Measurements from ENCODE around the gene C10orf88. TPM values are rescaled to one million over a fixed set of nuclear protein-coding genes. Genes with fewer than 3 reads are reported as not detected.

Gene C10orf88, protein sequence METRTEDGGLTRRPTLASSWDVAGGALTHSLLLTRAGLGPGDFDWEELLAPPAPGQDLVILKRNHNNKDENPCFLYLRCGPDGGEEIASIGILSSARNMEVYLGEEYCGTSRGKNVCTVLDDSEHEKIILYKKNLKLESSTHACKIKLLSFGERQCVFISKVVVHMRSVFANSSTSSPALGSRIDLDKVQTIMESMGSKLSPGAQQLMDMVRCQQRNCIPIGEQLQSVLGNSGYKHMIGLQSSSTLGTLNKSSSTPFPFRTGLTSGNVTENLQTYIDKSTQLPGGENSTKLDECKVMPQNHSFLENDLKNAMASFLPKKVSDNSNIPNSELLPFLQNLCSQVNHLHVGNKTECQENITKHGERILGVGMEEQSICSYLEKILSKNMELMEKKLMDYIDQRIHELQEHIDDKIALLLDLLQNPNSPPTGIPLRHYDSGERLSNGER
- total RNA-seq: 1 to 10 TPM; 5.2 to 7.5 TPM
- long read RNA-seq, transcript C10orf88-204 (6 exons, 2,482 nt): major isoform, 6 of 8 reads
- long read RNA-seq, partial matches to known transcripts: 2 of 8 reads
- long read RNA-seq, other reads (novel, unspliced or antisense): 0 of 8 reads

DNA sequence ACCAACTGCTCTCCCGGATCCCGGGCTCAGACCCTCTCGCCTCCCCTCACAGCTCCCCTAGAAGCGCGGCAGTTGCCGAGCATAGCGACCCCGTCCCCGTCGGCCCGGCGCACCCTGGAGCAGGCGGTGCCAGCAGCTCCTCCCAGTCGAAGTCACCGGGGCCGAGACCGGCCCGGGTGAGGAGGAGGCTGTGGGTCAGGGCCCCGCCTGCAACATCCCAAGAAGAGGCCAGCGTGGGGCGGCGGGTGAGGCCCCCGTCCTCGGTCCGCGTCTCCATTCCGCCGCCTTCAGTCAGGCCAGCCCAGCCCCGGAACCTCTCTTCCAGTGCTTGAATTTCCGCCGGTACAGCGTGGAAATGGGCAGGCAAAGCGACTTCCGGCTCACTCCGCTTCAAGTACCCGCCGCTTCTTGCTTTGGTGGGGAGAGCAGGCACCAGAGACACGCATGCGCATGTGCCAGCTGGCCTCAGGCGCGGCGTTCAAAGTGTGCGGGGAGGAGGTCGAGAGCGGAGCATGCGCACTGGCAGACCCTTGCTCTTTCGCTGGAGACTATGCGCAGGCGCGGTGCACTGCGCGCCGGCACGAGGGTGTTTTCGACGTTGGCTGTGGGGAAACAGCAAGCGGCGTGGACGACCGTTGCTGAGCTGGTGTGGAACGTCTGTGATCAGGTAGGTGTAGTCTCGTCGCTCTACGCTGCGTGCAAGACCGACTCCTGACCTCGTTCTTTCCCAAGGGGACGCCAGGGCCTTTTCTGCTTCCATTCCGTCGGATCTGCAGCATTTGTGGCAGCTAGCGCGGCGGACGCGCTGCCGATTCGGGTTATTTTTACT is at the start of gene C10orf88:
Gene C10orf88, minus strand, starts transcription at position 326 of the 829 bp plus-strand sequence. Its CDS starts 49 bp downstream, at position 277.
- DNase-seq (peak; percentile 98), ATAC-seq (peak; percentile 99)
- intact Hi-C loops (cut with DNase I): no loop called here

- DNase-seq: no peak
- intact Hi-C loops (cut with DNase I): loop anchor here in 1 of 2 donors (10.0 kb wide), 1 partner anchor 153 kb away; the partner anchor contains the start of gene BUB3
- ATAC-seq: no peak
These were observed 47.3 kb upstream of the C10orf88 start for GRCh38 chr10:123001370-123001769.

GRCh38 chr10:123000155-123000554 is 46.1 kb upstream of the C10orf88 start:
- DNase-seq: no peak
- no peak for ATAC-seq
- intact Hi-C loops (cut with DNase I): loop anchor here in 1 of 2 donors (10.0 kb wide), 1 partner anchor 155 kb away; the partner anchor contains the start of gene BUB3

- no peak for ATAC-seq
- DNase-seq: no peak
- intact Hi-C loops (cut with DNase I): no loop called here
These were observed 45.3 kb upstream of the C10orf88 start for GRCh38 chr10:122999347-122999746.

- intact Hi-C loops (cut with DNase I): no loop called here
- ATAC-seq (no peak), DNase-seq (no peak)
These were observed 44.9 kb upstream of the C10orf88 start for GRCh38 chr10:122998934-122999333.

- DNase-seq: no peak
- ATAC-seq: no peak
- intact Hi-C loops (cut with DNase I): no loop called here
These were observed 44.4 kb upstream of the C10orf88 start for GRCh38 chr10:122998360-122998917.

DNA sequence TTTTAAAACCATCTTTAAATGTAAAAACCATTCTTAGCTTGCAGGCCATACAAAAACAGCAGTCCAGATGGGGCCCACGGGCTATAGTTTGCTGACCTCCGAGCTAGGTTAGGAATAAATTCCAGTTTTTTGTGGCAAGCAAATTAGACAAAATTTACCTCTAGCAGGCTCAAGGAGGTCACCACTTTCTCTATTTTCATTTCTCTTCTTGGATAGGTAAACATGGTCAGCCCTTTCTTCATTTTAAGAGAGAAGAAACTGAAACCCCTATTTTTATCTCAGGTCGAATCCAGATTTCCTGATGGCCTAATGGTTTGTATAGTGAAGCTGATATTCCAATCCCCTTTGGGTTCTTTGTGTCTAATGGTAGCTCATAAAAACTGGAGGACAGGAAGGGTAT is 43.8 kb upstream of the C10orf88 start:
- no peak for ATAC-seq
- DNase-seq: no peak
- intact Hi-C loops (cut with DNase I): no loop called here

- ATAC-seq (no peak), DNase-seq (no peak)
- intact Hi-C loops (cut with DNase I): no loop called here
These were observed 41.9 kb upstream of the C10orf88 start for GRCh38 chr10:122995936-122996335.

DNA sequence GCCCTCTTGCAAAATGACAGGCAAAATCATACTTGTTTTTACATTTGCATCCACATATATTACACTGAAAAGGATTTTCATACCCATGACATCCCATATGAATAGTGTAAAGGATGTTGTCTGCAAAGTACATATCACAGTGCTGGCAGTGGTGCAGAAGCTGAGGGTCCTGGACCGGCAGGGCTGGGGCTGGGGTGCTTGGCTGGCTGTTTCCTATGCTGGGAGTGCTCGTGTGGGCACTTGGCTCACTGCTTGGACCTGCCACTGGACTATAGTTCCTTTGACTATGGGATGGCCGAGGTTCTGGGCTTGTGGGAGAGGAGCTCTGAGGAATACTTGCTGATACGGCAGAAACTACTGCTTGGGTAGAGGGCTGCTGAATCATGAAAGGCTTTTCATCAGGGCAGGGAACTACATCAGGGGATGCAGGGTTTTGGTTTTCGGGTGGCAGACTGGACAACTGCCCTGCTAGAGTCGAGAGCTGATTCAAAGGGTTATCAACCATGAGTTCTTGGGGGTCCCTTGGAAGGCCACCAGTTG is 39.8 kb upstream of the C10orf88 start:
- intact Hi-C loops (cut with DNase I): no loop called here

DNA sequence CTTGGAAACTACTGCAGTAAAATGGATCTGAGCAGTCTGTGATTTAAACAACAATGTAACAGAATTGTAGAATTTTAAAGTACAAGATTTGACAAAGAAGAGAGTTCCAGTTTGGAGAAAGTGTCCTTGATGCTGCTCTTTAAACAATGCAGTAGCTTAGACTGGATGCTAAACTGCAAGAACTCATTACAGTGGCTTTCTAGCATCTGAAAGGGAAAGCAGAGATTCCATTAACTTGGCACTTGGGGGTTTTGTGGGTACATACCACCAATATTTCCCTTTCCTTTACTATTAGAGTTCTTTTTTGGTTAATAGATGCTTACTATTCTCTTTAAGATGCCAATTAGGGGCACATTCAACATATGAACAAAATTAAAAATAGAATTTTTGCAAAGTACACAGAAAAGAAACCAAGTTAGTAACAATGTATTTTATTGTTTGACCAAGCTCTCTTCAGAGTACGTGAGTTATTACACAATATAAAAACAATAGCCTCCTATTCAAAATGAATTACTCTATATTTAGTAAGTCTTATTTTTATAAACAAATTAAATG is 38.1 kb upstream of the C10orf88 start:
- intact Hi-C loops (cut with DNase I): no loop called here
- ATAC-seq (no peak), DNase-seq (no peak)

More for the DNA sequence above, 39.8 kb upstream of the C10orf88 start:
- ATAC-seq: no peak
- DNase-seq: no peak

- intact Hi-C loops (cut with DNase I): no loop called here
- ATAC-seq (no peak), DNase-seq (no peak)
These were observed 36.3 kb upstream of the C10orf88 start for GRCh38 chr10:122990278-122990677.

DNA sequence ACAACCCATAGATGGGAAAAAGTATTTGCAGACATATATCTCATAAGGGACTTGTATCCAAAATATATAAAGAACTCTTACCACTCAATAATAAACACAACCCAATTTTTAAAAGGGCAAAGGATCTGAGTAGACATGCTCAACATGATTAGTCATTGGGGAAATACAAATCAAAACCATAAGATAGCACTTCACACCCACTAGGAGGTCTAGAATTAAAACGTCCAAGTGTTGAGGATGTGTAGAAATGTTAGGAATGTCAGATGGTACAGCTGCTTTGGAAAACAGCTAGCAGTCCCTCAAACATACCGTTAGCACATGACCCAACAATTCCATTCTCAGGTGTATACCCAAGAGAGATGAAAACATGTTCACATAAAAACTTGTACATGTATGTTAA is 34.5 kb upstream of the C10orf88 start:
- ATAC-seq (no peak), DNase-seq (no peak)
- intact Hi-C loops (cut with DNase I): no loop called here

- intact Hi-C loops (cut with DNase I): no loop called here
- no peak for ATAC-seq
- DNase-seq: no peak
These were observed 32.3 kb upstream of the C10orf88 start for GRCh38 chr10:122986335-122986734.

DNA sequence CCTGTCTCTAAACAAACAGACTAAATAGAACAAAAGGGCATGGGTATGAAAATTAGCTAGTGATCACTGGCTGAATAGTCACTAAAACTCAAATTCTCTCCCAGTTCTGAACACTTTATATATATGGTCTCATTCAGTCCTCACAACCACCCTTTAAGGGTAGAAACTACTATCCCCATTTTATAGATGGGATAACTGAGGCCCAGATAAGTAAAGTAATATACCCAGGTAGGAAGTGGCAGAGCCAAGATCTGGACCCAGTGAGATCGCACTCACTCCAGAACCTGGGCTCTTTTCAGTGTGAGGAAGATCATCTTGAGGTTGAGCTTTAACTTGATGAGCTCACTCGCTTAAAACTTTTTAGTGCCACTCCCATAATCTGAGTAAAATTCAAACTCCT is 30.7 kb upstream of the C10orf88 start:
- ATAC-seq (no peak), DNase-seq (no peak)
- intact Hi-C loops (cut with DNase I): no loop called here

GRCh38 chr10:122983898-122984297 is 29.9 kb upstream of the C10orf88 start:
- no peak for DNase-seq
- intact Hi-C loops (cut with DNase I): no loop called here
- no peak for ATAC-seq

GRCh38 chr10:122981066-122981464 is 27.0 kb upstream of the C10orf88 start:
- DNase-seq (no peak), ATAC-seq (peak in 1 of 2 donors; percentile 17)
- intact Hi-C loops (cut with DNase I): loop anchor here in 1 of 2 donors (2.0 kb wide), 1 partner anchor 28 kb away; the partner anchor contains the start of genes ACADSB and IKZF5

DNA sequence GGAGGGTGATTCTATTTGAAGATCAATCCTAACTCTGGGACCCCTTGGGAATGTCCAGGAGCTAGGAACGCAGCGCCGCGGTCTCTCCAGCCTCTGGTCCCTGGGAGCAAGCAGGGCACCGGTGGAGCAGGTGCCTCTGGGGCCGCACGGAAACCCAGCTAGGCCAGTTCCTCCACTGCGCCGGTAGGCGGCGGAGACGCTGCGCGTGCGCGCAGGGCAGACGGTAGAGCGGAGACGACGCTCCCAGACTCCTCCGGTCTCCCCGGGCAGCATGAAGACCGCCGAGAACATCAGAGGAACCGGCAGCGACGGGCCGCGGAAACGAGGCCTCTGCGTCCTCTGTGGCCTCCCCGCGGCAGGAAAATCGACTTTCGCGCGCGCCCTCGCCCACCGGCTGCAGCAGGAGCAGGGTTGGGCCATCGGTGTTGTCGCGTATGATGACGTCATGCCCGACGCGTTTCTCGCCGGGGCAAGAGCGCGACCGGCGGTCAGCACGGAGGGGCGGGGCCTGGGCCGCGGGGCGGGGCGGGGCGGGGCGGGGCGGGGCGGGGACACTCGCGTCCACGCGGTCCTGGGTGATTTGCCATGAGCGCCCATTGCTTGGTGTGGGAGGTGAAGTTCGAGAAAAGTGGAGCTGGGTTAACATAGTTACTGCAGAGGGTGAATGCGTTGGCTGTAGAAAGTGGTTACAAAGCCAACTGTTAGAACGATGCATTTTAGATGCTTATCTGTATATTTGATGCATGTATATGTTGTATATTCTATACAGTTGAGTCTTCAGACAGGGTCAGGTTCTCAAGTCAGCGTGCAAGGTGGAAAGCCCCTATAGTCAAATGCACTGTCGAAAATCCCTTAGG is 26.4 kb upstream of the C10orf88 start, which contains the start of gene PSTK:
Gene PSTK, plus strand, starts transcription at position 193 of the 857 bp plus-strand sequence. Its CDS starts 79 bp downstream, at position 272.
- ATAC-seq: peak; percentile 99
- intact Hi-C loops (cut with DNase I): loop anchor here in 1 of 2 donors (2.0 kb wide), 1 partner anchor 28 kb away; the partner anchor contains the start of genes ACADSB and IKZF5

More for the DNA sequence above, 26.4 kb upstream of the C10orf88 start, which contains the start of gene PSTK:
- DNase-seq: peak; percentile 96
